SU-DHL-6 (cell line): Measurements from ENCODE around the gene CADM2.

Experiments used
- H2AFZ ChIP-seq: fragments of 200-600 bp; sonication (generic); 2 replicates; pipeline ENCODE4 v1.6.1; 2014; ENCODE audit warnings: low read depth, mild to moderate bottlenecking, moderate library complexity, mixed read lengths, antibody characterized with exemption, low read length; ENCODE audit not compliant: severe bottlenecking
- H3F3A ChIP-seq: fragments of 200-600 bp; shearing (Covaris generic); 2 replicates; pipeline ENCODE4 v1.6.0; 2016; ENCODE audit warnings: antibody characterized with exemption, mild to moderate bottlenecking; ENCODE audit not compliant: insufficient read depth
- H3K27ac ChIP-seq: fragments of 200-600 bp; sonication (generic); 2 replicates; pipeline ENCODE4 v1.5.1; 2016; ENCODE audit warnings: low read depth, mild to moderate bottlenecking, low read length, moderate library complexity, mixed read lengths
- H3K27me3 ChIP-seq: fragments of 200-600 bp; sonication (generic), shearing (Covaris generic); 2 replicates; pipeline ENCODE4 v1.6.0; 2014; ENCODE audit warnings: mild to moderate bottlenecking, low read length
- H3K36me3 ChIP-seq: fragments of 200-600 bp; sonication (generic); 2 replicates; pipeline ENCODE4 v1.6.1; 2014; ENCODE audit warnings: mild to moderate bottlenecking, low read length, mixed read lengths
- H3K4me2 ChIP-seq: fragments of 300-600, 200-600 bp; shearing (Covaris generic), sonication (generic); 2 replicates; pipeline ENCODE4 v1.6.0; 2014; ENCODE audit warnings: low read length, low read depth, mild to moderate bottlenecking; ENCODE audit not compliant: poor library complexity, severe bottlenecking
- H3K4me3 ChIP-seq: fragments of 200-600 bp; sonication (generic); 2 replicates; pipeline ENCODE4 v1.5.1; 2014; ENCODE audit warnings: antibody characterized with exemption, low read length, mild to moderate bottlenecking, mixed read lengths; ENCODE audit not compliant: insufficient read depth, poor library complexity, severe bottlenecking
- H3K79me2 ChIP-seq: fragments of 200-600 bp; sonication (generic); 2 replicates; pipeline ENCODE4 v1.6.1; 2014; ENCODE audit warnings: mild to moderate bottlenecking, low read length, moderate library complexity; ENCODE audit not compliant: insufficient read depth
- H3K9ac ChIP-seq: fragments of 200-600 bp; sonication (generic); 2 replicates; pipeline ENCODE4 v1.7.0; 2014; ENCODE audit warnings: mild to moderate bottlenecking, low read length
- H3K9me2 ChIP-seq: fragments of 200-600 bp; sonication (generic); replicated peaks from 2 replicates; pipeline ENCODE4 v1.6.1; 2014; ENCODE audit warnings: low read length; ENCODE audit not compliant: insufficient read depth
- H3K9me3 ChIP-seq: fragments of 200-600 bp; sonication (generic); 2 replicates; pipeline ENCODE4 v1.6.1; 2014; ENCODE audit warnings: low read length, mixed read lengths; ENCODE audit not compliant: insufficient read depth
- H4K20me1 ChIP-seq: fragments of 200-600 bp; sonication (generic); 2 replicates; pipeline ENCODE4 v1.6.1; 2014; ENCODE audit warnings: low read depth, mild to moderate bottlenecking, antibody characterized with exemption, low read length, moderate library complexity, mixed read lengths
- EZH2phosphoT487 ChIP-seq: fragments of 200-600 bp; sonication (generic), shearing (Covaris generic); conservative IDR thresholded peaks from 2 replicates; pipeline ENCODE4 v1.6.1; 2018; ENCODE audit warnings: mild to moderate bottlenecking, antibody characterized with exemption, low read length, moderate library complexity, mixed read lengths
- TF ChIP-seq, protein P1 (sequence below): fragments of 200-600 bp; sonication (generic); IDR thresholded peaks from one replicate; pipeline ENCODE4 v1.5.1; 2017; ENCODE audit warnings: antibody characterized with exemption, mild to moderate bottlenecking, low read length, moderate library complexity; ENCODE audit not compliant: insufficient read depth, poor library complexity, severe bottlenecking

Gene CADM2

DNA sequence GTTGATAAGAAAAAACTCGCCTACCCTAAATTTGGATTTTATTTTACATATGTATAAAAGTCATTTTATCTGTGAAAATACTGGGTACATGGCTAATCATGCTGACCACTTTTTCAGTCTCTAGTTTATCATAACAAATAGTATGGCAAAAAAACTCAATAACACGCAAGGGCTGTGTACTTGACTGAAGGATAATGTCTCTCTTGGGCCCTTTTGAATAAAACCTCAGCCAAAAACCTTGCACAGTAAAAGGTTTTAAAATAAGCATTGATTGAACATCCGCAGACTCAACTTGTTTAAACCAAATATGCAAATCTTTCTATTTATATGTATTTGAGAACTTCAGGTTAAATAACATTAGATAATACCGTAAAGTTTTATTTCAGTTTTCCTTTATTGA lies 285.3 kb downstream of the CADM2 start:
- H3K36me3 ChIP-seq, result no peaks in the 10 kb centered on the region
- no peaks in the 10 kb centered on the region for H3K9me3 ChIP-seq
- no peak overlapping the region for H3K9ac ChIP-seq
- no peak overlapping the region for H3K4me3 ChIP-seq
- TF ChIP-seq EZH2phosphoT487, result no peak
- TF ChIP-seq, protein P1, sequence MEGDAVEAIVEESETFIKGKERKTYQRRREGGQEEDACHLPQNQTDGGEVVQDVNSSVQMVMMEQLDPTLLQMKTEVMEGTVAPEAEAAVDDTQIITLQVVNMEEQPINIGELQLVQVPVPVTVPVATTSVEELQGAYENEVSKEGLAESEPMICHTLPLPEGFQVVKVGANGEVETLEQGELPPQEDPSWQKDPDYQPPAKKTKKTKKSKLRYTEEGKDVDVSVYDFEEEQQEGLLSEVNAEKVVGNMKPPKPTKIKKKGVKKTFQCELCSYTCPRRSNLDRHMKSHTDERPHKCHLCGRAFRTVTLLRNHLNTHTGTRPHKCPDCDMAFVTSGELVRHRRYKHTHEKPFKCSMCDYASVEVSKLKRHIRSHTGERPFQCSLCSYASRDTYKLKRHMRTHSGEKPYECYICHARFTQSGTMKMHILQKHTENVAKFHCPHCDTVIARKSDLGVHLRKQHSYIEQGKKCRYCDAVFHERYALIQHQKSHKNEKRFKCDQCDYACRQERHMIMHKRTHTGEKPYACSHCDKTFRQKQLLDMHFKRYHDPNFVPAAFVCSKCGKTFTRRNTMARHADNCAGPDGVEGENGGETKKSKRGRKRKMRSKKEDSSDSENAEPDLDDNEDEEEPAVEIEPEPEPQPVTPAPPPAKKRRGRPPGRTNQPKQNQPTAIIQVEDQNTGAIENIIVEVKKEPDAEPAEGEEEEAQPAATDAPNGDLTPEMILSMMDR, result no peak
- no peaks in the 10 kb centered on the region for H3K9me2 ChIP-seq
- H4K20me1 ChIP-seq, result no peaks in the 10 kb centered on the region
- H3K27me3 ChIP-seq, result no peaks in the 10 kb centered on the region
- H3K79me2 ChIP-seq, result no peaks in the 10 kb centered on the region
- H3F3A ChIP-seq, result no peaks in the 10 kb centered on the region
- H3K4me2 ChIP-seq, result no peak overlapping the region
- H3K27ac ChIP-seq, result no peak overlapping the region
- no peak overlapping the region for H2AFZ ChIP-seq

DNA sequence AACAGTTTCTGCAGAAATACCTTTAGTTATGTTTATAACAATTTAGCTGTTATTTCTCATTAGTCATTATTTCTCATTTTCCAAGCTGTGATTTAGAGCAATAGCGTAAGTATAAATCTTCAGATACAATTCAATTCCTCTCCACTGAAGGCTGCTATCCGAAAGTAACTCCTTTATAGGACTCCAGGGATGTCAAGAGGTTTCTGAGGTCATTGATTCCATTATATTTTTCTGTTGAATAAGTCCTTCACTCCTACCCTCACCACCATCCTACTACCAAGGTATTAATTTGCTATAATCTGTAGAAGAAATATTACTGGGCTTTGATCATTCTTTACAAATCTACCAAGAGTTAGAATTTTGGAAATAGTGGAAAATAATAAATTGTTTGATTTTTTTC lies 285.7 kb downstream of the CADM2 start:
- TF ChIP-seq, protein P1, result no peak
- no peak for TF ChIP-seq EZH2phosphoT487
- Histone ChIP-seq H4K20me1 (no peaks in the 10 kb centered on the region), H3K4me2 (no peak overlapping the region), H2AFZ (no peak overlapping the region), H3K79me2 (no peaks in the 10 kb centered on the region), H3K27me3 (no peaks in the 10 kb centered on the region), H3K9me3 (no peaks in the 10 kb centered on the region), H3K4me3 (no peak overlapping the region), H3K36me3 (no peaks in the 10 kb centered on the region), H3K9ac (no peak overlapping the region), H3F3A (no peaks in the 10 kb centered on the region), H3K9me2 (no peaks in the 10 kb centered on the region), H3K27ac (no peak overlapping the region)

DNA sequence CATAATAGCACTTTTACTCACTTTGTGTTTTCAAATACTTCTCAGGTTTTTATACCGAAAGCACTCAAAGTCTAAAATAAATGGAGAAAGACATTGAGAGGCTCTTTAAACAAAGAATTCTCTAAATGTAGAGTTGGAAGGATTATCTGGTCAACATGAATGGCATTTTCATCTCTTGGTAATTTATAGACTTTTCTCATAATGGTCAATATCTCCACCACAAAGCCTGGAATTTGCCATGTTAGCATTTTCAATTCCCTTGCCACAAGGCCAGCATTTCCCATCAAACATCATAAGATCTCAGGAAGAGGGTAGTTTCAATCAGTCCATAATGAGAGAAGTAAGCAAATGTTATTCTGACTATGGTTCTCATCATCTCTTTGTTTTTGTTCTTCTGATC lies 293.0 kb downstream of the CADM2 start:
- no peak overlapping the region for H3K4me2 ChIP-seq

More for the DNA sequence above, 293.0 kb downstream of the CADM2 start:
- Histone ChIP-seq H2AFZ (no peak overlapping the region), H3K9me2 (no peaks in the 10 kb centered on the region), H3K27me3 (no peaks in the 10 kb centered on the region), H3K79me2 (no peaks in the 10 kb centered on the region), H3K36me3 (no peaks in the 10 kb centered on the region), H3K4me3 (no peak overlapping the region), H3K9ac (no peak overlapping the region), H4K20me1 (no peaks in the 10 kb centered on the region), H3K27ac (no peak overlapping the region), H3K9me3 (no peaks in the 10 kb centered on the region), H3F3A (no peaks in the 10 kb centered on the region)
- TF ChIP-seq, protein P1, result no peak
- TF ChIP-seq EZH2phosphoT487, result no peak
